Gastrocnemius medialis (tissue), 4 donors: Measurements from ENCODE around the gene PODN.

Experiments
- POLR2A ChIP-seq, 2 donors: fragments of 450-650 bp; IDR thresholded peaks; one replicate each; pipeline ENCODE4 v1.6.1; 2017; ENCODE audit warnings: antibody characterized with exemption in 2 of 2, mild to moderate bottlenecking in 2 of 2, moderate library complexity in 2 of 2
- TF ChIP-seq, protein P1 (sequence below), 5 experiments: fragments of 450-650 bp in 3 of 5; fragments of 200-600 bp in 2 of 5; sonication (generic) in 2 of 5; IDR thresholded peaks in 4 of 5; conservative IDR thresholded peaks in 1 of 5; 1 replicate in 4 of 5; 2 replicates in 1 of 5; pipeline ENCODE4 v1.5.1; 2016 to 2019; ENCODE audit warnings: antibody characterized with exemption in 5 of 5, mild to moderate bottlenecking in 3 of 5, moderate library complexity in 3 of 5

DNA sequence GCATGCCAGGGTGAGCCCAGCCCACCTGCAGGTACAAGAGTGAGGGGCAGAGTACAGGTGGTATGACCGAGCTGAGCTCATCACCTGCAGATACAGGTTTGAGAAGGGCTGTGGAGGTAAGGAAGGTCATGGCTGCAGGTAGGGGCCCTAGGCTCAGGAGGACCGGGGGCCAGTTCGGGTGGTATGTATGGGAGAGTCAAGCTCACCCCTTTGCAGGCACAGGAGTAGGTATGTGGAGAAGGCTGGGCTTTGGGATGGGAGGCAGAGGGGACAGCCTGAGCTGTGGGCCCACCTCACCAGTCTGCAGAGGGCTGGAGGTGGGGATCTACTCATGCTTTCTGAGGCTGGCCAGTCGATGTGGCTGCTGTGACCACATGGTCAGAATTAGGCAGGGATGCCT lies 17.2 kb downstream of the PODN start:
- TF ChIP-seq, protein P1, sequence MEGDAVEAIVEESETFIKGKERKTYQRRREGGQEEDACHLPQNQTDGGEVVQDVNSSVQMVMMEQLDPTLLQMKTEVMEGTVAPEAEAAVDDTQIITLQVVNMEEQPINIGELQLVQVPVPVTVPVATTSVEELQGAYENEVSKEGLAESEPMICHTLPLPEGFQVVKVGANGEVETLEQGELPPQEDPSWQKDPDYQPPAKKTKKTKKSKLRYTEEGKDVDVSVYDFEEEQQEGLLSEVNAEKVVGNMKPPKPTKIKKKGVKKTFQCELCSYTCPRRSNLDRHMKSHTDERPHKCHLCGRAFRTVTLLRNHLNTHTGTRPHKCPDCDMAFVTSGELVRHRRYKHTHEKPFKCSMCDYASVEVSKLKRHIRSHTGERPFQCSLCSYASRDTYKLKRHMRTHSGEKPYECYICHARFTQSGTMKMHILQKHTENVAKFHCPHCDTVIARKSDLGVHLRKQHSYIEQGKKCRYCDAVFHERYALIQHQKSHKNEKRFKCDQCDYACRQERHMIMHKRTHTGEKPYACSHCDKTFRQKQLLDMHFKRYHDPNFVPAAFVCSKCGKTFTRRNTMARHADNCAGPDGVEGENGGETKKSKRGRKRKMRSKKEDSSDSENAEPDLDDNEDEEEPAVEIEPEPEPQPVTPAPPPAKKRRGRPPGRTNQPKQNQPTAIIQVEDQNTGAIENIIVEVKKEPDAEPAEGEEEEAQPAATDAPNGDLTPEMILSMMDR (IDR thresholded peaks at IDR 0.05 in 4 of 5, conservative IDR thresholded peaks at IDR 0.05 in 1 of 5): no peak
- no peak for TF ChIP-seq POLR2A (IDR thresholded peaks at IDR 0.05)
